ENCODE data around the gene KCNK16. TPM values are rescaled to one million over a fixed set of nuclear protein-coding genes. Genes with fewer than 3 reads are reported as not detected.

The KCNK16 gene
- total RNA-seq (2014; rRNA removed; shearing (Covaris generic)): not detected in 2 replicates

DNA sequence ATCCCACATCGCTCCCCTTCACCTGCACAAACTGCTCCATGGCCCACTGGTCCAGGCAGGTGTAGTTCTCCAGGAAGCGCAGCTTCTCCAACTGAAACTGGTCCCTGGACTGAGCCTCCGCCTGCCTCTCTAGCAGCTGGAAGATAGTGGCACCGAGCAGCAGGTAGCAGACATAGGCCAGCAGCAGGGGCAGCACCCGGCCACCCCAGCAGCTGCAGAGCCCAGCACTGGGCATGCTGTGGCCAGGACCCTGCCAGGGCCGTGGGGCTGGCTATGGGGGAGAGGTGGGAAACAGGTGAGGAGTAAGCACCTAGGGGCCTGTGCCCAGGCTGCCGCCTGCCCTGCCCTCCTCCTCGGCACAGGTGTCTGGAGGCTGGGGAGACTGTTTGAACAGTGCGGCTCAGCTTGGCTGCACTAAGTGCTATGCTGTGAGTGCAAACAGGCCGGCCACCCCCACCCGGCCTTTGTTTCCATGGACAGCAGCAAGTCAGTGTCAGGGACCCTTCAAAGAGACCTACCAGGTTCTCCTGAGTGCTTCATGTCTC lies at the start of gene KCNK16:
KCNK16 (minus strand) TSS at position 397 of the 545 bp plus-strand sequence; CDS start at position 235, 162 bp downstream.
- DNase-seq (ENCODE audit: low spot score): no peak

DNA sequence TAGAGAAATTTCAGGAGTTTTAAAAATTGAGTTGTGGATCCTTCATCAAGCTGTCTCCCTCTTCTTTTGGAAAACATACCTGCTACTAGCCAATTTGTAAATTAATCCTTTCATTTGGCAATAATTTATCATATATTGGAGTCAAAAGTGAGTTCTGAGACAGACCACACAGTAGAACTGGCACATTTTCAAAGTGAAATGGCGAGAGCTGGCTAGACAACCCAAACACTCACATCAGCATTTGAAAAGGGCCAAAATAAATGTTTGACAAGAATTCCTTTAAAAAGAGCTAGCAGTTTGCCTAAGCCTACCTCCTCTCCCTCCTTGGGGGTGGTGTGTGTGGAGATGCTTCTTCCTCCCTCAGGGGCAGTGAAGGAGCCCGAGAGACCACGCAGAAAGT lies 47.9 kb upstream of the KCNK16 start:
- no peak for DNase-seq (ENCODE audit: low spot score)

DNA sequence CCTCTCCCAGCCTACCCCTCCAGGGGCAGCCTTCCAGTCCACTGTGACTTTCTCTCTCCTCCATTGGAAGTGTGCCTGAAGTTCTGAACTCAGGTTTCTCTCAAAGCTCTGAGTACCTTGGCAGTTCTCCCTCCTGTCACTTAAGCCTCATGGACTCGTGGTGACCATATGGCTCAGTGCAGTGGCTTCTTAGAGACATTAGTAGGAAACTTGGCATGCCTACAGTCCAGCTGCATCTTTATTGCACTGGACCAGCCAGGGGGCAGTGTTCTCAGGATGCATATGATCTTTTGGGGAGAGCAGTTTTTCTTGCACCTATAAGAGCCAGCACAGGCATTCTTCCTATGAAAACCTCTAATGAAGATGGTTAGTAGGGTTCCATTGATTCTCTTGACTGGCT lies 47.5 kb upstream of the KCNK16 start:
- DNase-seq (ENCODE audit: low spot score): no peak

DNA sequence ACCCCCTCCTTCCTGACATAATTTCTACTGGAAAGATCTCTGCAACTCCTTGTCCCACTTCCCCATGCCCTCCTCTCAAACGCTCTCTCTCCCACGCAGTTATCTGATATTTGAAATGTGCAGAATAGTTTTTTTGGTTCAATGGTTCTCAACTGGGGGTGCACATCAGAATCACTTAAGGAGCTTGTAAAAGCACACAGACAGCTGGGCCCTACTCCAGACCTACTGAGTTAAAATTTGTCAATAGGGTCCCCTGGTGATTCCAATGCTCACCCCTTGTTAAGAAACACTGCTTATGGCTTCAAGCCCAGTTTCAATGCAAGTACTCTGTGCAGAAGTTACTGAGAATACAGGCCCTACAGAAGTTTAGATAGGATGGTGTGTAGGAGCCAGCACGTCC lies 45.2 kb upstream of the KCNK16 start:
- no peak for DNase-seq (ENCODE audit: low spot score)

DNA sequence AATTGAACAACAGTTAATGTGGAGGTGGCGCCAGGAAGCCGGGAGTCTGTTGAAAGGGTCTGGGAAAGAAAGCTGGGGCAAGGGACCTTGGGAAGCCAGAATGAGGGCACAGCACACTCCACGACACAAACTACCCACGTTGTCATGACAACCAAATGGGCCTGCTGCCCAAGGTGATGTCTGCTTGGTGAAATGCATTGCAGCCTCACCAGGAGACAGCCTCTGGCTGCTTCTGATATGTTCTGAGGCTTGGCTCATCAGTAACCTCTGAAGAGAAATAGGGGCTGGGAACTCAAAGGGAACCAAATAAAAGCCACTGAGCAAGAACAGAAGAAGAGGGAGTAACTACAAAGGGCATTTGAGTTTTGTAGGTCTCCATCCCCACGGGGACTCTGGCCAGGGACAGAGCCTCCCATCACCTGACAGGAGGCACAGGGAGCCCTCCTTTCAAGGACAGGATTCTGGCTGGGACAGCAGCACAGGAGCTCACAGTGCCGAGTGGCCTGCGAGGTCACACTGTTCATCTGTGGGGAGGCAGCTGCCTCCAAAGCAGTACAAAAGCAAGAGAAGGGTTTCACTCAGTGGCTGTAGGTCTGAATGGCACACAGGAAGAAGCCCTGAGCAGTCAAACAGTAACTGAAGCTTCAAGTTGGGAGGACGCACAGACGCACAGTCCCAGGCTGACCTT lies 44.6 kb upstream of the KCNK16 start:
- DNase-seq (ENCODE audit: low spot score): no peak

DNA sequence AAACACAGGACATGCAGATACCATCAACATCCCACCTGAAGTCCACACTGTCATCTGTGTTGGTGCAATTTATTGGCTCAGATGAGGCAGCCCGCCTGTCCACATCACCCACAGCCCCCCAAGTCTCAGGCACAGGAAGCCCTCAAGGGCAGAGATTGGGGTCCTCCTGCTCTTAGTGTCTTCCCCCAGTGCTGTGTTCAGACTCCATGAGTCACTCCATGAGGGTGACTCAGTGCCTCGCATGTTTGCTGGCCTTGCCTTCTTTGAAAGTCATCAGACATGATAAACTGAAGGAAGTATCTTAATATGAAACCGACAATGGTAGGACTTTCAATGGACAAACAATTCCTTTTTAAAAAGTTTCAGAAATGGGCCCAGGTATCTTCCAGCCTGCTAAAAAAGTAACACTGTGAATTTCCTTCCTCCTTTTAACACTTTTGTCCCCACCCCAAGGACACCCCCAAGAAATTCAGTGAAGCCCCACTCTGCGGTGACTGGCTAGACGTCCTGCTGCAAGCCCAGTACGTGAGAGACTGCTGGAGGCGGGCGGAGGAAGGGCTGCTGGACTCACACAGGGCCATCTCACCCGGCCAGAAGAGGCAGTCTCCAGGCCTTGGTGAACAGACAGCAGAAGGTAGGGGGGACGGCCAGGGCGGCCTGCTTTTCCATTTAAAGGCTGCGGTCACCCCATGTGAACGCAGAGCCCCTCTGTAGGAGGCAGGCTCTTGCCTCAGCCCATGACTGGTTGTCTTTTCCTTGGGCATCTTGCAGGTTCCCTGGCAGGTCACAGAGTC lies 43.0 kb upstream of the KCNK16 start:
- DNase-seq (ENCODE audit: low spot score): peak; percentile 25

DNA sequence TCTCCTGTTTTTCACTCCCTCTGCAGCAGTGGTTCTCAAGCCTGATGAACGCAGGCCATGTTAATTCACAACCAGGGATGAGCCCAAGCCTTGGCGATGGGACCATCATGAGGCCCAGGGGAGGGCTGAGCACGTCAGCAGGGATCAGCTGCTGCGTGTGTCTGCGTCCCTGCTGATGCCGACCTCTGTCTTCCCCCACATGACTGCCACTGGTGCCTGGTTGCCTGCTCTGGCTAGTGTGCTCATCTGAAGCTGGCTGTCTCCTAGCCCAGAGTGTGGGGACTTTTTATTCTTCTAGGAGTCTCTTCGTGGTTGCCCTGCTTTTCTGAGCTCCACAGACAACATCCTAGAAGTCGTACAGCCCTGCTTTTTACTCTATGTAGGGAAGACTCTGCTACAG lies 40.8 kb upstream of the KCNK16 start:
- DNase-seq (ENCODE audit: low spot score): no peak

DNA sequence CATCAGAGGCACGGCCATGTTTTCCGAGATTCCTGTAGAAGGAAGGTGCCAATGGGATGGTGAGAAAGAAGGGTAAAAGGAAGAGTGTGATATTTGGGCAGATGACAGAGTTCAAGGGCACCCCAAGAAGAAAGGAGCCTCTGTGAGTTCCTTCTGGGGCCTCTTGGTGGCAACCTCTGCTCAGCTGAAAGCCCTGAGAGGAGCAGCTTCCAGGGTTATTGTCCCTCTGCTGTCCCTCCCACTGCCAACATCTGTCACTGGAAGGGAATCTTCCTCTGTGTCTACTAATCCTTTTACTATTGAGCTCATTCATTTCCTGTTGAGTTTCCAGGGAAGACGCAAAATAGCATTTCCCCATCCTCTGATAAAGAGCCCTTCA lies 40.0 kb upstream of the KCNK16 start:
- peak; percentile 22 for DNase-seq (ENCODE audit: low spot score)

DNA sequence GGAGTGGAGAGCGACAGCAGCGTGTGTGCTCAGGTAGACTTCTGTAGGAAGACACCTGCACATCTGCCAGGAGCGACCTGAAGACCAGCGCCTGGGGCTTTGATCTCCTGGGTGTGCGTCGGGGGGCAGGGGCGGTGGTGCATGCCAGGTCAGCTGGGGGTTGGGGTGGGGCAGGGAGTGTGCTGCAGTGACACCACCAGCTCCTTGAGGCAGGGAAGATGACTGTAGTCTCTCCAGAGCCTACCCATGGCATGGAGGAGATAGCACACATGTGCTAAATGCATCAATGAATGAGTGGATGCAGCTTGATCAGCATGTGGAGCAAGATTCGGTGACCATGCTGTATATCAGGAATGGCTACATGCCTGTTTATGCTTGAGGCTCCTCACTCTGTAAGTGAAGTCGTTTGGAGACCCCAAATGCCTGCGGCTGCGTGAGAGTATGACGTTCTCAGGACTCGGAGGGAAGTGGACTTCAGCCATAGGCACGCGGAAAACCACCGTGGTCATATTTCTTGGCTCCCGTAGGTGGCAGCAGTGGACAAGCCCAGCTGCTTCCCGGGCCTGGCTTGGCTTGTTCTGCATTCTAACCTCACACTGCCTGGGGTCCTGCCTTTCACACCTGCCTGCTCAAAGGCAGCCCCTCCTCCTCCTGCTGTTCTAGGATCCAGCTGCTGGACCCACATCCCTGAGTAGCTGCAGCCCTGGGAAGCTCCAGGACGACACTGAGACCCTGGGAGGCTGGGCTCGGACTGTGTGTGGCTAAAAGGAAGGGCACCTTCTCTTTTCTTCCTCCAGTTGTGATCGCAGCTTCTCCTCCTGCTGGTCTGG lies 39.4 kb upstream of the KCNK16 start:
- DNase-seq (ENCODE audit: low spot score): peak; percentile 51

DNA sequence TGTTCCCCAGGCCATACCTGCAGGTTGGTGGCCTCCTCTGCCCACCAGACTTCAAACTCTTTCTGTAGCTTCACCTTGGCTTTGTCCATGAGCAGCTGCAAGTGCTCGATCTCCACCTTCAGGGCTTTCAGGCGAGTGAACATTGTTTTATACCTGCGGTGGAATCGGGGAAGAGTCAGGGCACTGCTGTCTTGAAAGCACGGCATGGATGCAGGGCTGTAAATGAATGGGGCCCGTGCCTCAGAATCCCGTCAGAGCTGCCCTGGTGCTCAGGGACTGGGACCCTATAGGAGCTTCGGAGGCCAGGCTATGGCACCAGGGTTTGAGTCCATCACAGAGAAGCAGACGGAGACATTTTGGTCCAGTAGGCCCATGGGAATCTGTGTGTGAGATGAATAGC lies 37.9 kb upstream of the KCNK16 start:
- no peak for DNase-seq (ENCODE audit: low spot score)

DNA sequence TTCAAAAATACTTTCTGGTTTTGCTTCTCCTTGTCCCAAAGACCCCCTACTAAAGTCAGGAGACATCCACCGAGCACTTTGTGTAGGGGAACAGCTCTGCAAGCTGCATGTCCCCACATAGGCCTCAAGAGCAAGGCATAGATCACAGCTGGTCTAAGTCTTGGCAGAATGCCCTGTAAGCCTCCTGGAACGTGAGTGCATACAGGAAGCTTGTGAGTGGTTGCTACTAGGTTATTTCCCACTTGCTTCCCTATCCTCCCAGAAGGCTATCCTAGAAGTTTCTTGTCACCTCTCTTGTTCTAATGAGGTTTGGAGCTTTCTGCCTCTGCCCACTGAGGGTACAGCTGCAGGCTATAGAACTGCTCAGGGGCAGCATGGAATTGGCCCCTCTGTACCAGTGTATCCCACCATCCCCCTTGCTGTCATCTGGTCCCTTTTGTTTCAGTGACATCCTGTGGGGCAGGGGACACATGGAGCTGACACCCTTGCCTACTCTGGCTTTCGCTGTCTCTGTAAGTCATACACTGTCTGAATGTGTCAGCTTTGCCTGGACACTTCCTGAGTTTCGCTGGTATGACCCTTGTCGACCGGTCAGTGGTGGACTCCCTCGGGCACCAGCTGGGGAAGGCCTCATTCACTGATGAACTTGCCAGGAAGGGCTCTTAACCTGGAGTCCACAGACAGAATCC lies 35.6 kb upstream of the KCNK16 start:
- DNase-seq (ENCODE audit: low spot score): peak; percentile 24

DNA sequence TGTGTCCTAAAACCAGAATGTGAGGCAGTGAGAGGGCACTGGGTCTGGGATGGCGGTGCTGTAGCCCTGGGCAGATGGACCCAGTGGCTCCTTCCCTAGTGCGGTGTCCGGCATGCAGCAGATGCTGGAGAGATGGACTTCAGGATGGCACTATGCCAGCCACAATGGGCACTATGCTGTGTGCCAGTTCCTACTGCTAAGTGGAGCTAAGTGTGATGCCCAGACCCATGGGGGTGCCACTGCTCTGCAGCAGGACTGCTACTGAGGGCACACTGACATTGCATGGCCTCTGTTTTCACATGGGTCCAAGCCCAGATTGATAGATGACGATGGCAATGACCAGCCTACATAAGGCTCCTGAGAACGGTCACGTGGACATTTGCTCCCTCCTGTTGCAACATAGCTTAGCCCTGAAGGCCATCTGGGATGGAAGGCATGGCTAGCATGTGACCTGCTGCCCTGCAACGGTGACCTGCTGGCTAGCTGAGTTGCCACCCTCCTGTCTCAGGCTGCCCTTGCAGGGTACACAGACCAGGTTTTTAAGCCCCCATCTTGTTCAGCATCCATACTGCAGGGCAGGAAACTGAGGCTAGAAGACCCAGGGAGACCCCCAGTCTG lies 31.3 kb upstream of the KCNK16 start:
- DNase-seq (ENCODE audit: low spot score): no peak

DNA sequence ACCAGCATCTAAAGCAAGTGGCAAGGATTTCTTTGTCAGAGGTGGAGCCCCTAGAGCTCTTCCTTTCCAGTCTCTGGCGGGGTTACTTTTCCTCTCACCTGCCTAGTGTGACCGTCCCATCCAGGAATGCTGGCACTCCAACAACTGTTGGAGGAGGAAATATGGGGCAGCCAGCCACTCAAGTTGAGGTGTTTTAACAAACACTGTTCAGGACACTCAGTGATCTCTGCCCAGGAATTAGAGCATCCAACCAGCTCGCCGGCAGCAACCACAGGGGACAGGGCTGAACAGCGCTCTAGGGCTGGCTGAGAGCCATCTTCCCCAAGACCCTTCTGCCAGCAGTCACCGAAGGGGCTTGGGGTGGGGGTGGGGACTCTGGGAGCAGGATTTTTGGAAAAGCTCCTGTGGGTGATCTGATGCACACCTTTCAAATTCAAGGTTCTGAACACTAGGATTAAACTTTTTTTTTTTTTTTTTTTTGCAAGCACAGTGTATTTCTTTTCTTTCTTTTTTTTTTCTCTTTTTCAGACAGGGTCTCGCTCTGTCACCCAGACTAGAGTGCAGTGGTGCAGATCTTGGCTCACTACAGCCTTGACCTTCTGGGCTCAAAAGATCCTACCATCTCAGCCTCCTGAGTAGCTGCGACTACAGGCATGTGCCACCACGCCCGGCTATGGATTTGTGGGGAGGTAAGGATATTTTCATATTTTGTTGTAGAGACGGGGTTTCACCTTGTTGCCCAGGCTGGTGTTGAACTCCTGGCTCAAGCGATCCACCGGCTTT lies 28.4 kb upstream of the KCNK16 start:
- DNase-seq (ENCODE audit: low spot score): no peak

DNA sequence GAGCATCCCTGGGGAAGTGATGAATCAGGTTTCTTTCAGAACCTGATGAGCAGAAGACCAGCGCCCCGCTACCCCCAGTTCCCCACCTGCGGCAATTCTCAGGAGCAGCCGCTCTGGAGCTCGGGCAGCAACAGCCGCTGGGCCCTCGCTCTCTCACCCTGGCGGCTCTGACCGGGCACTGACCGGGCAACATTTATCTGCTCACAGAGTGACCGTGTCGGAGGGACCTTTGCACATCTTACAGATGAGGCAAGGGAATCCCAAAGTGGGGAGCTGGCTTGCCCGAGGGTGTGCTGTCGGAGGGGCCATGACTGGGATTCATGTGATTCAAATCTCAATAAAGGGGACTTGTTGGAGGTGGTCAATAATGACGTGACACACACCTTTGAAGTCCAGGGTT lies 26.2 kb upstream of the KCNK16 start:
- DNase-seq (ENCODE audit: low spot score): no peak

DNA sequence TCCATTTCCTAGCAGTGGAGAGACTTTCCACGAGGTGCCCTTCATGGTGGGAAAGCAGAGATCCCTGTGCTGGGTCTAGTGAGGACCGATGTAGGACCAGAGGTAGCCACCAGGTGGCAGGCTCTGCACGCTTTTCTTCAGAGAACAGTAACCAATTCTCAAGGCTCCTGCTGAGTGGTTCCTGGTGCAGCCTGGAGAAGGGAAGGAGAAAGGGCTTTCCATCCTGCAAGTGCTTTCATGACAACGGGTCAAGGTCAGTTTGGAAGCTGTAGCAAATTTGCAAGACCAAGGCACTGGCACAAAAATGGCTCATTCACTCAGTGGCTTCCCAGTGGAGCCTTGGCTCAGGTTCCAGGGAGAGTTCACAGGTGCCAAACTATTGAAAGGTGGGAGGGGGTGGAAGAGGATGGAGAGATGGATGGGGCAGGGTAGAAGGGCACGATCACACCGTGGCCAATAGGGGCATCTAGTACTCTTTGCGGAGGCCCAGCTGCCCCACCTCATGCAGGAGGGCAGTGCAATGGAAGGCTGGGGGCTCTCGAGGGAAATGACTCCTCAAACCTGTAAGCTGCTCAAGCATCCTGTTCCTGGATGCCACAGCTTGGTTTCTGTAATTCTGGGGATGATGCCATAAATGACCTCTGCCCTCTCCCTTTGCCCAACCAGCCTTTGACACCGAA lies 25.5 kb upstream of the KCNK16 start:
- peak; percentile 51 for DNase-seq (ENCODE audit: low spot score)

DNA sequence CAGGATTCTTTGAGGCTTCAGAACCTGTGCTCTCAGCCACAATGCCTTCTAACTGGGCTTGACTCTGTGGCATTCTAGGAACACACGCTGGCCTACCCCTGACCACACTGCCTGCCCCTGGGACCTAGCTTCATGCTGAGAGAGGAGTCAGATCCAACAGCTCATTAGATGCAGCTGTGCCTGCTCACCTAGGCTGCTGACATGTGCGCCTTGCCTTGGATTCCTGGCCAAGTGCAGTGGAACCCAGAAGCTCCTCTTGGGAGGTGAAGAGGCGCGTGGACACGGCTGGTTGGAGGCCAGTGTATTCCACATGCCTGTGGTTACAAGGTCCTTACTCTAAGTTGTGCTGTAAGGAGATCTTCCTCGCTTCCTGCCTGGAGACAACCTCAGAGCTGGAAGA lies 24.7 kb upstream of the KCNK16 start:
- no peak for DNase-seq (ENCODE audit: low spot score)

DNA sequence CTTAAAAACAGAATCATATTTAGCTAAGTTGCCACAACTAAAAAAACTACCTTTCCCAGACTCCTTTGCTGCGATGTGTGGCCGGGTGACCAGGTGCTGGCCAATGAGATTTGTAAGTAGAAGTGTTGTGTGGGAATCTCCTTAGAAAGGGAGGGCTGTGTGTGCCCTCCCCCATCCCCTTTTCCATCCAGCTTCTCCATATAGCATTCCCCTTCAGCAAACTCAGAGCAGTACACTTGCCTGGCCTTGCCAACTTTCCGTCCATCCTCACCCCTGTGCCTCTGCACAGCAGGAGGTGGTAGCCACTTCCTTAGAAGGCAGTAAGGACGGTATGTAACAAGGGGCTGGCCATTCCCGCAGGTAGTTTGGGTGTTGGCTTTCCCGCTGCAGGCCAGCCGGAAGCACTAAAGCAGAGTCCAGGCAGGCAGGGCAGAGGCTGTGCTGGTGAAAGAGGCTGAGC lies 22.3 kb upstream of the KCNK16 start:
- DNase-seq (ENCODE audit: low spot score): peak; percentile 2

DNA sequence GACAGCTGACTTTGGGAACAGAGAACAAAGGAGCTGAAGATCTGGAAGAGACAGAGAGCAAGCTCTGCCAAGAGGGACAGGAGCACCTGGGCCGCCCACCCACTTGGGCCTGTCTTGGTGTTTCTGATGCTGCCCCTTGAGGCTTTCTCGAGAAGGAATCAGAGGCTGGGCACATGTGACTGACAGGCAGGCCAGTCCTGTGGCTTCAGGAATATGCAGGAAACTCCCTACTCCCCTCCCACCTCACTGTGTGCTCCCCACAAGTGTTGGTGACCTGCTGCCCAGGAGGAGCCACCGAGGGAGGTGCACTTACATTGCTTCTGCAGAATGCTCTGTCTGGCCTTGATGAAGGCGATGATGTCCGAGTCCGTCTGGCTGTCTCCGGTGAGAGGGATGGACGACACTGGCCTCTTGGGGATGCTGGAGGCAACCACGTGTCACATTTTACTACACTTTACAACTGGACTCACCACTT lies 20.9 kb upstream of the KCNK16 start:
- DNase-seq (ENCODE audit: low spot score): no peak

DNA sequence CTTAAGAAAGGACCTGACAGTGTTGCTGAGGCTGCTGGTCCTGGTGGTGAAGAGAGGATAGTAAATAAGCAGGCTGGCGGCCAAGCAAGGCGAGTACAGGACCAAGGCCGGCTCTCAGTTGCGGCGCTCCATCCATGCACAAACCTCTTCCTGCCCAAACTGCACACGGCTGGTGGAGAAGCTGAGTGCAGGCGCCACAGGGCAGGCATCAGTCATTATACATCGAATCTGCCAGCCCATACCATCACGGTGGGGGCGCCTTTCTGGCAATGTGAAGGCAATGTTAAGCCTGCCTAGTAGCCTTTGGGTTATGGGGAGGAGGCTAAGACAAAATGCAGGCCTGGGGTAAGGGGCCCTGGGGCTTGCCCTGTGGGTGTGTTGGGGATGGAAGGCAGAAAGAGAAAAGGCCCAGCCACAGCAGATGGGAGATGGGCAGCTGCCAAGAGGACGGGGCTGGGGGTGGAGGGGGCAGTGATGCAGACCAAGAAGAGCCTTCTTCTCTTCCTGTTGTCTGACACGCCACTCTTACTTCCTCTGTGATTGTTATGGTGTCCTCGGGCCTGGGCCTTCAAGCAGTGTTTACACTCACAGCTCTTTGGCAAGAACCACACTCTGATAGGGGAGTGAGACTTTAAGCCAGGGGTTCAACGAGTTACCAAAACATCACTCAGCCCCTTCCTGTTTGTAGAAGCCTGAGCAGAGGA lies 20.3 kb upstream of the KCNK16 start:
- no peak for DNase-seq (ENCODE audit: low spot score)

All from A172 (cell line).